Upper lobe of left lung (tissue), 4 donors: ENCODE results near the gene GSTM5.
A peak's percentile ranks its signal among the peaks of the same experiment; 100 is the strongest.

ENCODE experiments used
- CTCF ChIP-seq, 6 experiments: fragments of 450-650 bp in 4 of 6; fragments of 200-600 bp in 2 of 6; sonication (generic) in 2 of 6; IDR thresholded peaks; one replicate each; pipeline ENCODE4 v1.5.1; 2016 to 2019; ENCODE audit warnings: antibody characterized with exemption in 6 of 6
- EP300 ChIP-seq, 4 donors: sonication (generic); formaldehyde crosslinking; IDR thresholded peaks; one replicate each; pipeline ENCODE4 v1.5.1; 2017; ENCODE audit warnings: antibody characterized with exemption in 4 of 4, control low read depth in 2 of 4
- POLR2AphosphoS5 ChIP-seq, 2 donors: sonication (generic); formaldehyde crosslinking; IDR thresholded peaks; one replicate each; pipeline ENCODE4 v1.5.1; 2017; ENCODE audit warnings: antibody characterized with exemption in 2 of 2

- TF ChIP-seq CTCF (IDR thresholded peaks at IDR 0.05) (no peak), EP300 (IDR thresholded peaks at IDR 0.05) (no peak), POLR2AphosphoS5 (IDR thresholded peaks at IDR 0.05) (peak; percentile 84 to 94)
Observed at GRCh38 chr1:109739738-109740614, 27.9 kb downstream of the GSTM5 start.
